Sigmoid colon (tissue), 7 donors: Measurements from ENCODE around the gene TREM2. TPM values are rescaled to one million over a fixed set of nuclear protein-coding genes. Genes with fewer than 3 reads are reported as not detected.

Source experiments
- DNase-seq: peaks from one replicate; pipeline ENCODE4 v3.0.0-alpha.2; 2019
- H3K27ac ChIP-seq, 4 donors: fragments of 200-600 bp; sonication (generic); one replicate each; pipeline ENCODE4 v1.5.1; 2016 to 2019; ENCODE audit warnings: mild to moderate bottlenecking in 1 of 4
- H3K27me3 ChIP-seq, 3 donors: fragments of 200-600 bp; sonication (generic); one replicate each; pipeline ENCODE4 v1.5.1; 2019; ENCODE audit warnings: mild to moderate bottlenecking in 1 of 3
- H3K36me3 ChIP-seq, 4 donors: fragments of 200-600 bp; sonication (generic); one replicate each; pipeline ENCODE4 v1.5.1; 2016 to 2019
- H3K4me1 ChIP-seq, 4 donors: fragments of 200-600 bp; sonication (generic); one replicate each; pipeline ENCODE4 v1.5.1; 2017 to 2019
- H3K4me3 ChIP-seq, 4 donors: fragments of 200-600 bp; sonication (generic); one replicate each; pipeline ENCODE4 v1.5.1; 2017 to 2019; ENCODE audit warnings: mild to moderate bottlenecking in 2 of 4, moderate library complexity in 1 of 4
- H3K9me3 ChIP-seq, 4 donors: fragments of 200-600 bp in 3 of 4; sonication (generic) in 3 of 4; one replicate each; pipeline versions ENCODE4 v1.5.1 to v1.6.1; 2013 to 2019
- CTCF ChIP-seq, 4 experiments: fragments of 450-650 bp in 3 of 4; fragments of 200-600 bp in 1 of 4; IDR thresholded peaks; one replicate each; pipeline ENCODE4 v1.5.1; 2016 to 2019; ENCODE audit warnings: antibody characterized with exemption in 4 of 4, mild to moderate bottlenecking in 3 of 4, moderate library complexity in 2 of 4
- EP300 ChIP-seq, 4 donors: sonication (generic); formaldehyde crosslinking; IDR thresholded peaks; one replicate each; pipeline ENCODE4 v1.6.1; 2017; ENCODE audit warnings: antibody characterized with exemption in 4 of 4
- POLR2A ChIP-seq, 2 donors: fragments of 450-650 bp; IDR thresholded peaks; one replicate each; pipeline ENCODE4 v1.6.1; 2016; ENCODE audit warnings: antibody characterized with exemption in 2 of 2, mild to moderate bottlenecking in 2 of 2, moderate library complexity in 2 of 2
- POLR2AphosphoS5 ChIP-seq, 4 donors: sonication (generic); formaldehyde crosslinking; IDR thresholded peaks; one replicate each; pipeline ENCODE4 v1.6.1; 2017; ENCODE audit warnings: antibody characterized with exemption in 4 of 4
- WGBS, 2 donors: extraction: QIAGEN DNeasy Blood & Tissue Kit; methylation state at CpG; one replicate each; pipeline ENCODE4 v1.1.7; 2013; 5-methylcytosine and 5-hydroxymethylcytosine counted together
- intact Hi-C: fragments of 100-400 bp; cut with DNase I; formaldehyde crosslinking; loops from one replicate; pipeline ENCODE4 v1.15.1; 2023
- polyA plus RNA-seq, 3 donors: library from polyadenylated mRNA; stranded (reverse); fragments of 200-250 nt; gene quantifications; one replicate each; pipeline ENCODE4 v1.2.3, GENCODE V29; 2013
- total RNA-seq, 4 donors: library from RNA; depleted of rRNA; stranded (reverse); fragments of >200 nt; gene quantifications; one replicate each; pipeline ENCODE4 v1.1.0, GENCODE V29; 2016
- donor health status: healthy with polysubstance abuse.
- donor health status: Bipolar disorder and iron deficiency.
- donor health status: healthy.

TREM2 gene
- total RNA-seq: 1 to 10 TPM in 3 of 4 donors, not detected in 1; 1.6 to 3.6 (median 3.3) TPM
- polyA plus RNA-seq: 1 to 10 TPM in 2 of 3 donors, under 1 TPM in 1; 0.83 to 7.4 (median 4.2) TPM

- no peaks in the 10 kb centered on the region for H3K4me1 ChIP-seq
- H3K36me3 ChIP-seq: no peaks in the 10 kb centered on the region
- H3K27ac ChIP-seq: no peak within 1 kb of the TSS
- WGBS, 2 donors: 81 to 87% methylated on average over 10 of the region's 10 CpGs
- intact Hi-C loops: no loop called here
- TF ChIP-seq POLR2AphosphoS5 (IDR thresholded peaks at IDR 0.05): no peak
- no peak for TF ChIP-seq CTCF (IDR thresholded peaks at IDR 0.05)
- no peak for TF ChIP-seq EP300 (IDR thresholded peaks at IDR 0.05)
- no peak within 1 kb of the TSS for H3K4me3 ChIP-seq
- DNase-seq: no peak
- peaks cover 0 to 8% (median 0%) of the 10 kb centered on the region in 3 donors for H3K27me3 ChIP-seq
- H3K9me3 ChIP-seq: no peaks in the 10 kb centered on the region
Measured at GRCh38 chr6:41162687-41163418, at the start of gene TREM2. TREM2 (minus strand) TSS chr6:41163116; CDS start chr6:41163082, 34 bp downstream.

- no peaks in the 10 kb centered on the region for H3K36me3 ChIP-seq
- H3K4me3 ChIP-seq: no peak overlapping the region
- no peaks in the 10 kb centered on the region for H3K4me1 ChIP-seq
- TF ChIP-seq EP300 (IDR thresholded peaks at IDR 0.05) (no peak), CTCF (IDR thresholded peaks at IDR 0.05) (no peak), POLR2AphosphoS5 (IDR thresholded peaks at IDR 0.05) (no peak), POLR2A (IDR thresholded peaks at IDR 0.05) (no peak)
- H3K27me3 ChIP-seq: no peaks in the 10 kb centered on the region
- intact Hi-C loops: no loop called here
- WGBS, 2 donors: 69 to 89% methylated on average over 5 of the region's 5 CpGs
- no peak for DNase-seq
- peaks cover 0 to 3% (median 0%) of the 10 kb centered on the region in 4 donors for H3K9me3 ChIP-seq
- no peak overlapping the region for H3K27ac ChIP-seq
Measured at GRCh38 chr6:41209547-41210320, 46.8 kb upstream of the TREM2 start.

DNA sequence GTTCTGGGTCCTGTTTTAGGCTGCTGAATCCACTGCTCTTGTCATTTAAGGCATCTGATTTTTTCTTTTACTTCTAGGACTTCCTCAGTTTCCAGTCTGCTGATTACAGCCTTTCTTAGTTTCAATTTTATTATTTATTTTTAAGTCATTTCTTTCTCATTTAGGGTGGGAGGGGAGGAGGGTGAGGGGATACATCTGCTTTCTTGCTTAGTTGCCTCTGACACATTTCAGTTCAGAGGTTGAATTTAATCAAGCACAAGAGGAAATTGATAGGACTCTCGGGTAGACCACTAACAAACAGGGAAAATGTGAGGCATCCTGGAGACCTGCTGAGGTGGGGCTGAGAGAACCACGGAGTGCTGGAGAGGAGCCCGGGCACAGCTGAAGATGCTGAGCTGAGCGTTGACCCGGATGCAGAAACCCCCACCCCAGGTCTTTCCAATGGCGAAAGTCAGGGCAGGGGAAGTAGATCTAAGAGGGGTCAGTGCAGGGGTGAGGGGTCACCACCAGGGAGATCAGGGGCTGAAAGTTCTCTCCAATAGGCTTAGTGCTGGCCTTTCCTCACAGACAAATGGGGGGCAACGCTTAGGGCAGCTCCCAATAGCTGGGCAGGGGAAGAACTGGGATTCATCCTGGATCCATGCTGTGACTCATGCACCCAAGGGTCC lies 45.7 kb upstream of the TREM2 start:
- Histone ChIP-seq H3K9me3 (no peaks in the 10 kb centered on the region), H3K27ac (no peak overlapping the region), H3K4me1 (no peaks in the 10 kb centered on the region), H3K27me3 (no peaks in the 10 kb centered on the region), H3K4me3 (no peak overlapping the region), H3K36me3 (no peaks in the 10 kb centered on the region)
- no peak for TF ChIP-seq POLR2AphosphoS5 (IDR thresholded peaks at IDR 0.05)
- no peak for TF ChIP-seq POLR2A (IDR thresholded peaks at IDR 0.05)
- TF ChIP-seq CTCF (IDR thresholded peaks at IDR 0.05): no peak
- TF ChIP-seq EP300 (IDR thresholded peaks at IDR 0.05): no peak
- WGBS, 2 donors: 81 to 90% methylated on average over 7 of the region's 7 CpGs
- no peak for DNase-seq
- intact Hi-C loops: no loop called here

- DNase-seq: no peak
- TF ChIP-seq EP300 (IDR thresholded peaks at IDR 0.05): no peak
- Histone ChIP-seq H3K27ac (no peak overlapping the region), H3K27me3 (no peaks in the 10 kb centered on the region), H3K36me3 (no peaks in the 10 kb centered on the region), H3K4me3 (no peak overlapping the region), H3K4me1 (no peaks in the 10 kb centered on the region), H3K9me3 (no peaks in the 10 kb centered on the region)
- intact Hi-C loops: no loop called here
- 89 to 90% methylated on average over 1 of the region's 1 CpG for WGBS, 2 donors
Measured at GRCh38 chr6:41204156-41204555, 41.2 kb upstream of the TREM2 start.

DNA sequence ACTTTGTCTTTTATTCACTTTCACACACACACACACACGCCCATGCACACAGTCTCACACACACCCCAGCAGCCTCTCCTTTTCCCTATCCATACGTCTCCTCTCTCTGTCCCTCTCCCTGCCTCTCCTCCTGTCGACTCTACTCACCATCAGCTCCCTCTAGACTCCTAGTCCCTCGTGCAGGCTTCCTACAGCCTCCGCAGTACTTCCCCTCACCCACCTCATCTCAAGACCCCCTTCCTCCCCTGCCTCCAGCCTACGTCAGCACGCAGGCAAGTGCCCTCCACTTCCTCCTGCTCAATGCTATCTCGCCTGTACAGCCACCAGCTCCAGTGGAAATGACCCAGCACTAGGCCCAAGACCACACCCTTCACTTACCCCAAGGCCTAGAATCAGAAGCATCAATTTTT lies 38.9 kb upstream of the TREM2 start:
- 41 to 68% methylated on average over 8 of the region's 8 CpGs for WGBS, 2 donors
- Histone ChIP-seq H3K4me1 (no peaks in the 10 kb centered on the region), H3K27me3 (no peaks in the 10 kb centered on the region), H3K4me3 (no peak overlapping the region), H3K9me3 (no peaks in the 10 kb centered on the region), H3K27ac (no peak overlapping the region), H3K36me3 (no peaks in the 10 kb centered on the region)
- TF ChIP-seq POLR2AphosphoS5 (IDR thresholded peaks at IDR 0.05) (no peak), POLR2A (IDR thresholded peaks at IDR 0.05) (no peak), EP300 (IDR thresholded peaks at IDR 0.05) (no peak), CTCF (IDR thresholded peaks at IDR 0.05) (no peak)
- no peak for DNase-seq
- intact Hi-C loops: no loop called here
